ENCODE results near the gene RPS27A. TPM values are rescaled to one million over a fixed set of nuclear protein-coding genes. Genes with fewer than 3 reads are reported as not detected.

Gene RPS27A
- total and polyA plus RNA-seq, 11 donors = 329 to 1,743 (median 513) TPM

- ATAC-seq (no peak), DNase-seq (no peak)
- WGBS, 4 donors = 93 to 98% (median 97%) methylated on average over 12 of the region's 12 CpGs
- Histone ChIP-seq H3K4me1 (peaks cover 0 to 32% (median 14%) of the 10 kb centered on the region in 12 donors), H3K9me3 (no peaks in the 10 kb centered on the region), H3K27ac (peak overlapping the region in 6 of 12 donors; percentile 91 to 98 (median 94)), H3K27me3 (no peaks in the 10 kb centered on the region), H3K36me3 (peaks cover 0 to 4% (median 0%) of the 10 kb centered on the region in 9 donors), H3K4me3 (peak overlapping the region in 9 of 12 donors; percentile 64 to 96 (median 78))
- intact Hi-C loops (cut with DNase I) = loop anchor here in 5 of 10 donors (2.0 to 10.0 kb wide), 7 partner anchors 14 to 334 kb away; partner anchors contain the start of genes CCDC88A (in 2 of the 5), CFAP36 (in 1 of the 5), MTIF2 (in 1 of the 5) and PPP4R3B (in 1 of the 5)
- TF ChIP-seq CTCF (IDR thresholded peaks at IDR 0.05) (no peak), POLR2A (IDR thresholded peaks at IDR 0.05) (no peak)
Observed at GRCh38 chr2:55283083-55283482, 50.6 kb downstream of the RPS27A start.

Other genes with a start within 250 kb of the RPS27A start
- 100 to 1,000 TPM in 4 of 9 donors, 10 to 100 TPM in 5; 46.1 to 250 (median 95.5) TPM for gene RTN4, start 182.2 kb upstream of the RPS27A start, total RNA-seq
- gene RTN4, start 182.2 kb upstream of the RPS27A start, polyA plus RNA-seq = 100 to 1,000 TPM in 1 of 2 donors, 10 to 100 TPM in 1; 67.0 to 176 TPM
- 10 to 100 TPM in 1 of 9 donors, 1 to 10 TPM in 8; 2.3 to 10.6 (median 5.6) TPM for gene CLHC1, start 395 bp upstream of the RPS27A start, total RNA-seq
- gene CLHC1, start 395 bp upstream of the RPS27A start, polyA plus RNA-seq = 1 to 10 TPM; 2.6 to 4.3 TPM
- gene MTIF2, start 36.5 kb downstream of the RPS27A start, total RNA-seq = 10 to 100 TPM; 38.3 to 54.7 (median 45.5) TPM
- 10 to 100 TPM; 29.9 to 47.7 TPM for gene MTIF2, start 36.5 kb downstream of the RPS27A start, polyA plus RNA-seq
- gene CCDC88A, start 187.2 kb downstream of the RPS27A start, total RNA-seq = 10 to 100 TPM; 17.3 to 53.6 (median 24.4) TPM
- 10 to 100 TPM; 10.4 to 26.3 TPM for gene CCDC88A, start 187.2 kb downstream of the RPS27A start, polyA plus RNA-seq